ENCODE measurements around the gene HERC6. TPM values are rescaled to one million over a fixed set of nuclear protein-coding genes. Genes with fewer than 3 reads are reported as not detected.

The HERC6 gene
- total RNA-seq, 1 experiment from 2014 or later: 2.4 TPM

- TF ChIP-seq CTCF (IDR thresholded peaks at IDR 0.05; ENCODE audit: unreplicated experiment): no peak
- no TSS peak for BruUV-seq (replicated peaks)
These were observed 70.6 kb downstream of the HERC6 start for GRCh38 chr4:88449290-88449689.

GRCh38 chr4:88451205-88451604 is 72.6 kb downstream of the HERC6 start:
- intact Hi-C loops (cut with micrococcal nuclease): loop anchor here (10.0 kb wide), 1 partner anchor 416 kb away; no protein-coding TSS in a partner anchor
- no peaks in the 10 kb centered on the region for H3K36me3 Mint-ChIP-seq (ENCODE audit: insufficient read depth, unreplicated experiment)
- no peaks in the 10 kb centered on the region for H3K4me1 Mint-ChIP-seq (ENCODE audit: insufficient read depth, unreplicated experiment)
- H3K27ac Mint-ChIP-seq (ENCODE audit: low read depth, unreplicated experiment): no peak overlapping the region
- BruUV-seq (replicated peaks): no TSS peak
- ChIA-PET POLR2A (no interaction called here), CTCF (interaction anchor here (0.9 kb wide), 1 partner anchor 9 kb away, joined by 5 read pairs; no protein-coding TSS in a partner anchor)
- DNase-seq (ENCODE audit: unreplicated experiment): no peak
- no peak overlapping the region for H3K4me3 Mint-ChIP-seq (ENCODE audit: unreplicated experiment)
- H3K27me3 Mint-ChIP-seq (ENCODE audit: insufficient read depth, unreplicated experiment): no peaks in the 10 kb centered on the region
- TF ChIP-seq CTCF (IDR thresholded peaks at IDR 0.05; ENCODE audit: unreplicated experiment): no peak
- H3K9me3 Mint-ChIP-seq (ENCODE audit: unreplicated experiment): no peaks in the 10 kb centered on the region

More at GRCh38 chr4:88449290-88449689, 70.6 kb downstream of the HERC6 start:
- Mint-ChIP-seq H3K4me1 (ENCODE audit: insufficient read depth, unreplicated experiment) (no peaks in the 10 kb centered on the region), H3K27me3 (ENCODE audit: insufficient read depth, unreplicated experiment) (no peaks in the 10 kb centered on the region), H3K4me3 (ENCODE audit: unreplicated experiment) (no peak overlapping the region), H3K9me3 (ENCODE audit: unreplicated experiment) (no peaks in the 10 kb centered on the region), H3K36me3 (ENCODE audit: insufficient read depth, unreplicated experiment) (no peaks in the 10 kb centered on the region), H3K27ac (ENCODE audit: low read depth, unreplicated experiment) (no peak overlapping the region)
- intact Hi-C loops (cut with micrococcal nuclease): no loop called here
- POLR2A ChIA-PET: interaction anchor here (0.5 kb wide), 1 partner anchor 116 kb away, joined by 3 read pairs; no protein-coding TSS in a partner anchor
- CTCF ChIA-PET: interaction anchor here (0.6 to 1.4 kb wide), 5 partner anchors 11 to 463 kb away, joined by 3 to 5 read pairs (median 3); no protein-coding TSS in a partner anchor
- DNase-seq (ENCODE audit: unreplicated experiment): no peak

- Mint-ChIP-seq H3K36me3 (ENCODE audit: insufficient read depth, unreplicated experiment) (no peaks in the 10 kb centered on the region), H3K27me3 (ENCODE audit: insufficient read depth, unreplicated experiment) (no peaks in the 10 kb centered on the region), H3K4me1 (ENCODE audit: insufficient read depth, unreplicated experiment) (no peaks in the 10 kb centered on the region), H3K27ac (ENCODE audit: low read depth, unreplicated experiment) (no peak overlapping the region), H3K9me3 (ENCODE audit: unreplicated experiment) (no peaks in the 10 kb centered on the region), H3K4me3 (ENCODE audit: unreplicated experiment) (no peak overlapping the region)
- TF ChIP-seq CTCF (IDR thresholded peaks at IDR 0.05; ENCODE audit: unreplicated experiment): no peak
- intact Hi-C loops (cut with micrococcal nuclease): loop anchor here (10.0 kb wide), 1 partner anchor 418 kb away; no protein-coding TSS in a partner anchor
- POLR2A ChIA-PET: no interaction called here
- DNase-seq (ENCODE audit: unreplicated experiment): no peak
- no TSS peak for BruUV-seq (replicated peaks)
- CTCF ChIA-PET: interaction anchor here (0.6 to 2.3 kb wide), 2 partner anchors 233 to 799 kb away, joined by 4 to 13 read pairs; no protein-coding TSS in a partner anchor
These were observed 74.3 kb downstream of the HERC6 start for GRCh38 chr4:88452912-88453311.

- ChIA-PET POLR2A (interaction anchor here (0.8 to 2.2 kb wide), 3 partner anchors 78 to 175 kb away, joined by 3 to 6 read pairs (median 4); partner anchors contain the start of genes HERC6 and PPM1K), CTCF (interaction anchor here (0.6 to 2.7 kb wide), 21 partner anchors 9 to 424 kb away, joined by 3 to 11 read pairs (median 4); no protein-coding TSS in a partner anchor)
- H3K4me1 Mint-ChIP-seq (ENCODE audit: insufficient read depth, unreplicated experiment): no peaks in the 10 kb centered on the region
These were observed 78.1 kb downstream of the HERC6 start, which contains the start of gene HERC5 for GRCh38 chr4:88456670-88457306. TSS of gene HERC5 (plus strand) at chr4:88457119. CDS start at chr4:88457270, 151 bp downstream.

More at GRCh38 chr4:88456670-88457306, 78.1 kb downstream of the HERC6 start, which contains the start of gene HERC5:
- no peaks in the 10 kb centered on the region for H3K36me3 Mint-ChIP-seq (ENCODE audit: insufficient read depth, unreplicated experiment)
- DNase-seq (ENCODE audit: unreplicated experiment): peak; percentile 95
- H3K27me3 Mint-ChIP-seq (ENCODE audit: insufficient read depth, unreplicated experiment): no peaks in the 10 kb centered on the region
- H3K27ac Mint-ChIP-seq (ENCODE audit: low read depth, unreplicated experiment): peak within 1 kb of the TSS; percentile 57
- no peaks in the 10 kb centered on the region for H3K9me3 Mint-ChIP-seq (ENCODE audit: unreplicated experiment)
- no TSS peak for BruUV-seq (replicated peaks)
- peak within 1 kb of the TSS; percentile 95 for H3K4me3 Mint-ChIP-seq (ENCODE audit: unreplicated experiment)
- intact Hi-C loops (cut with micrococcal nuclease): loop anchor here (1.0 to 10.0 kb wide), 6 partner anchors 56 to 422 kb away; partner anchors contain the start of gene PPM1K
- peak; percentile 62 for TF ChIP-seq CTCF (IDR thresholded peaks at IDR 0.05; ENCODE audit: unreplicated experiment)

Measured in MCF 10A (cell line).